Left lobe of liver (tissue), 2 donors: Measurements from ENCODE around the gene ARSI. TPM values are rescaled to one million over a fixed set of nuclear protein-coding genes. Genes with fewer than 3 reads are reported as not detected.

Experiments used
- ATAC-seq: fragments of 200-7000 bp; cut with Tn5 transposase; one replicate; pipeline ENCODE4 v1.9.1; 2020; ENCODE audit warnings: mild to moderate bottlenecking, moderate library complexity
- DNase-seq: peaks from one replicate; pipeline ENCODE4 v3.0.0-alpha.2; 2020; ENCODE audit warnings: low spot score
- total RNA-seq: library from RNA; stranded (reverse); gene quantifications from one replicate; pipeline ENCODE4 v1.2.1, GENCODE V29; 2021
- donor health status: DM: no; HTN: no; CAD: no; lungs with moderate emphysema.
- donor health status: DM: no; HTN: yes; CAD: no.

ARSI gene
- total RNA-seq = 0.43 TPM

GRCh38 chr5:150302301-150303069 is at the start of gene ARSI:
Gene ARSI (minus strand): TSS chr5:150302905. CDS start chr5:150302373, 532 bp downstream.
- peak; percentile 73 for ATAC-seq
- DNase-seq = no peak

GRCh38 chr5:150350524-150351344 is 48.0 kb upstream of the ARSI start:
- DNase-seq (peak; percentile 90), ATAC-seq (peak; percentile 97)

- DNase-seq = no peak
Measured at GRCh38 chr5:150349681-150350275, 47.1 kb upstream of the ARSI start.

GRCh38 chr5:150347451-150347850 is 44.7 kb upstream of the ARSI start:
- no peak for ATAC-seq
- no peak for DNase-seq

More at GRCh38 chr5:150349681-150350275, 47.1 kb upstream of the ARSI start:
- no peak for ATAC-seq

GRCh38 chr5:150347003-150347402 is 44.3 kb upstream of the ARSI start:
- ATAC-seq (no peak), DNase-seq (no peak)

- DNase-seq (no peak), ATAC-seq (no peak)
Measured at GRCh38 chr5:150346592-150346991, 43.9 kb upstream of the ARSI start.

GRCh38 chr5:150345716-150346115 is 43.0 kb upstream of the ARSI start:
- no peak for ATAC-seq
- DNase-seq = no peak

GRCh38 chr5:150343994-150344631 is 41.4 kb upstream of the ARSI start:
- no peak for DNase-seq
- ATAC-seq = no peak

GRCh38 chr5:150342583-150342982 is 39.9 kb upstream of the ARSI start:
- DNase-seq (no peak), ATAC-seq (no peak)

GRCh38 chr5:150341989-150342388 is 39.3 kb upstream of the ARSI start:
- ATAC-seq (no peak), DNase-seq (no peak)

- no peak for DNase-seq
- ATAC-seq = no peak
Measured at GRCh38 chr5:150341331-150341730, 38.6 kb upstream of the ARSI start.

GRCh38 chr5:150340614-150341255 is 38.0 kb upstream of the ARSI start:
- DNase-seq (no peak), ATAC-seq (no peak)

- no peak for ATAC-seq
Measured at GRCh38 chr5:150339841-150340240, 37.1 kb upstream of the ARSI start.

GRCh38 chr5:150339165-150339564 is 36.5 kb upstream of the ARSI start:
- no peak for DNase-seq
- ATAC-seq = no peak

More at GRCh38 chr5:150339841-150340240, 37.1 kb upstream of the ARSI start:
- no peak for DNase-seq

- DNase-seq = no peak
Measured at GRCh38 chr5:150338546-150338945, 35.8 kb upstream of the ARSI start.

GRCh38 chr5:150335778-150336177 is 33.1 kb upstream of the ARSI start:
- no peak for DNase-seq
- no peak for ATAC-seq

More at GRCh38 chr5:150338546-150338945, 35.8 kb upstream of the ARSI start:
- no peak for ATAC-seq

GRCh38 chr5:150333400-150333799 is 30.7 kb upstream of the ARSI start:
- DNase-seq (no peak), ATAC-seq (no peak)

GRCh38 chr5:150329881-150330876 is 27.5 kb upstream of the ARSI start:
- ATAC-seq (no peak), DNase-seq (no peak)

GRCh38 chr5:150329038-150329437 is 26.3 kb upstream of the ARSI start:
- DNase-seq (no peak), ATAC-seq (no peak)
